ENCODE measurements around the gene MGAT5B.

Gene MGAT5B

GRCh38 chr17:76879254-76879653 lies 11.1 kb downstream of the MGAT5B start:
- no peaks in the 10 kb centered on the region for H3K9me2 ChIP-seq (replicated peaks; ENCODE audit: insufficient read depth, low read length)
- H2AFZ ChIP-seq (ENCODE audit: low read length): no peak overlapping the region
- H3K4me2 ChIP-seq (ENCODE audit: low read depth, low read length): no peak overlapping the region
- H3K36me3 ChIP-seq (replicated peaks; ENCODE audit: insufficient read depth, low read length): no peaks in the 10 kb centered on the region
- H3F3A ChIP-seq (ENCODE audit: insufficient read depth, low read length): no peaks in the 10 kb centered on the region
- H3K4me3 ChIP-seq (ENCODE audit: low read length): no peak overlapping the region
- no peaks in the 10 kb centered on the region for H3K79me2 ChIP-seq (ENCODE audit: low read length)
- H3K27me3 ChIP-seq (replicated peaks; ENCODE audit: insufficient read depth, low read length): peaks cover 55% of the 10 kb centered on the region
- no peaks in the 10 kb centered on the region for H4K20me1 ChIP-seq (ENCODE audit: insufficient read depth, low read length)
- no peak overlapping the region for H3K9ac ChIP-seq (ENCODE audit: low read length)
- H3K4me1 ChIP-seq (ENCODE audit: low read length): no peaks in the 10 kb centered on the region
- TF ChIP-seq EZH2 (optimal IDR thresholded peaks at IDR 0.05; ENCODE audit: low read depth, low read length) (no peak), EZH2phosphoT487 (IDR thresholded peaks at IDR 0.05; ENCODE audit: low read length) (no peak), CTCF (IDR thresholded peaks at IDR 0.05; ENCODE audit: low read length) (no peak)
- H3K27ac ChIP-seq (ENCODE audit: low read length): no peak overlapping the region
- no peak for DNase-seq
- no peaks in the 10 kb centered on the region for H3K9me3 ChIP-seq (replicated peaks; ENCODE audit: insufficient read depth, low read length)

- Histone ChIP-seq H3K4me1 (ENCODE audit: low read length) (no peaks in the 10 kb centered on the region), H3K9me2 (replicated peaks; ENCODE audit: insufficient read depth, low read length) (no peaks in the 10 kb centered on the region), H3K9me3 (replicated peaks; ENCODE audit: insufficient read depth, low read length) (no peaks in the 10 kb centered on the region), H3K27me3 (replicated peaks; ENCODE audit: insufficient read depth, low read length) (peaks cover 55% of the 10 kb centered on the region), H3K4me3 (ENCODE audit: low read length) (no peak overlapping the region), H3K36me3 (replicated peaks; ENCODE audit: insufficient read depth, low read length) (no peaks in the 10 kb centered on the region), H3K9ac (ENCODE audit: low read length) (no peak overlapping the region), H4K20me1 (ENCODE audit: insufficient read depth, low read length) (no peaks in the 10 kb centered on the region), H3K27ac (ENCODE audit: low read length) (no peak overlapping the region), H2AFZ (ENCODE audit: low read length) (no peak overlapping the region), H3K79me2 (ENCODE audit: low read length) (no peaks in the 10 kb centered on the region), H3F3A (ENCODE audit: insufficient read depth, low read length) (no peaks in the 10 kb centered on the region), H3K4me2 (ENCODE audit: low read depth, low read length) (no peak overlapping the region)
- TF ChIP-seq EZH2phosphoT487 (IDR thresholded peaks at IDR 0.05; ENCODE audit: low read length) (no peak), EZH2 (optimal IDR thresholded peaks at IDR 0.05; ENCODE audit: low read depth, low read length) (no peak), CTCF (IDR thresholded peaks at IDR 0.05; ENCODE audit: low read length) (no peak)
- no peak for DNase-seq
Observed at GRCh38 chr17:76879691-76880090, 11.5 kb downstream of the MGAT5B start.

- Histone ChIP-seq H3K9me2 (replicated peaks; ENCODE audit: insufficient read depth, low read length) (no peaks in the 10 kb centered on the region), H3K9ac (ENCODE audit: low read length) (no peak overlapping the region), H3K36me3 (replicated peaks; ENCODE audit: insufficient read depth, low read length) (no peaks in the 10 kb centered on the region), H3K9me3 (replicated peaks; ENCODE audit: insufficient read depth, low read length) (no peaks in the 10 kb centered on the region), H3K27ac (ENCODE audit: low read length) (no peak overlapping the region), H3K79me2 (ENCODE audit: low read length) (no peaks in the 10 kb centered on the region), H3F3A (ENCODE audit: insufficient read depth, low read length) (no peaks in the 10 kb centered on the region), H3K4me1 (ENCODE audit: low read length) (no peaks in the 10 kb centered on the region), H4K20me1 (ENCODE audit: insufficient read depth, low read length) (no peaks in the 10 kb centered on the region), H3K4me2 (ENCODE audit: low read depth, low read length) (no peak overlapping the region), H3K4me3 (ENCODE audit: low read length) (no peak overlapping the region), H3K27me3 (replicated peaks; ENCODE audit: insufficient read depth, low read length) (peaks cover 60% of the 10 kb centered on the region), H2AFZ (ENCODE audit: low read length) (no peak overlapping the region)
- DNase-seq: no peak
- TF ChIP-seq EZH2 (optimal IDR thresholded peaks at IDR 0.05; ENCODE audit: low read depth, low read length): no peak
- no peak for TF ChIP-seq EZH2phosphoT487 (IDR thresholded peaks at IDR 0.05; ENCODE audit: low read length)
- no peak for TF ChIP-seq CTCF (IDR thresholded peaks at IDR 0.05; ENCODE audit: low read length)
Observed at GRCh38 chr17:76880268-76880667, 12.1 kb downstream of the MGAT5B start.
